Skeletal muscle satellite cell (primary cell): ENCODE results near the gene WDR7.

Source experiments
- H3K27me3 ChIP-seq: 2 replicates; pipeline ENCODE4 v1.7.0; 2013; ENCODE audit warnings: low read length; ENCODE audit not compliant: control insufficient read depth, insufficient read depth
- H3K36me3 ChIP-seq: 2 replicates; pipeline ENCODE4 v1.7.0; 2013; ENCODE audit warnings: mild to moderate bottlenecking, control low read depth, low read length; ENCODE audit not compliant: insufficient read depth
- H3K4me1 ChIP-seq: 2 replicates; pipeline ENCODE4 v1.7.0; 2013; ENCODE audit warnings: low read length; ENCODE audit not compliant: control insufficient read depth, insufficient read depth
- H3K4me2 ChIP-seq: 2 replicates; pipeline ENCODE4 v1.7.0; 2013; ENCODE audit warnings: mild to moderate bottlenecking, low read length
- H3K4me3 ChIP-seq: 2 replicates; pipeline ENCODE4 v1.7.0; 2013; ENCODE audit warnings: low read length
- H3K9ac ChIP-seq: 2 replicates; pipeline ENCODE4 v1.7.0; 2013; ENCODE audit warnings: mild to moderate bottlenecking, low read depth, low read length, moderate library complexity
- H3K9me3 ChIP-seq: replicated peaks from 2 replicates; pipeline ENCODE4 v1.7.0; 2013; ENCODE audit warnings: mild to moderate bottlenecking, control low read depth, low read length

The WDR7 gene

GRCh38 chr18:56897122-56897521, 246.0 kb downstream of the WDR7 start:
- H3K9ac ChIP-seq: no peak overlapping the region
- H3K9me3 ChIP-seq: no peaks in the 10 kb centered on the region
- no peak overlapping the region for H3K4me2 ChIP-seq
- H3K4me1 ChIP-seq: peaks cover 6% of the 10 kb centered on the region
- no peak overlapping the region for H3K4me3 ChIP-seq
- H3K36me3 ChIP-seq: no peaks in the 10 kb centered on the region
- no peaks in the 10 kb centered on the region for H3K27me3 ChIP-seq

DNA sequence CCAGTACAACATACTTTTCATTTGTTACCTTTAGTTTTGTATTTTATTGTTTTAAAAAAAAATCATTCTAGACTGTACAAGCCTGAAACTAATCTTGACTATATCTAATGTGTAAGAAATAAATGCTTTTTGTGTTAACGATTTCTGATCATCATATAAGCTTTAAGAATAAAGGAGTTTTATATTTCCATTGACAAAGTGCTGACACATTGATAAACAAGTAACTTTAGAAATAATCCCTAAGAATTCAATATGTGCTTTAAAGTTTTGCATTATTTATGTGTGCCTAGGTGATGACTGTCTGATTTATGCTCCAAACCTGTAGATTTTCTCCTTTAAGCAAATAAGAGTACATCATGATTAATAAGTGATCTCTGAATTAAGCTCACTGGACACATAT, 248.5 kb downstream of the WDR7 start:
- no peaks in the 10 kb centered on the region for H3K27me3 ChIP-seq

GRCh38 chr18:56900195-56901094, 249.3 kb downstream of the WDR7 start:
- Histone ChIP-seq H3K4me1 (no peaks in the 10 kb centered on the region), H3K9ac (no peak overlapping the region), H3K27me3 (no peaks in the 10 kb centered on the region), H3K36me3 (no peaks in the 10 kb centered on the region), H3K9me3 (no peaks in the 10 kb centered on the region), H3K4me2 (no peak overlapping the region), H3K4me3 (no peak overlapping the region)

More for the DNA sequence above, 248.5 kb downstream of the WDR7 start:
- Histone ChIP-seq H3K36me3 (no peaks in the 10 kb centered on the region), H3K9ac (no peak overlapping the region), H3K9me3 (no peaks in the 10 kb centered on the region), H3K4me2 (no peak overlapping the region), H3K4me3 (no peak overlapping the region), H3K4me1 (no peaks in the 10 kb centered on the region)

DNA sequence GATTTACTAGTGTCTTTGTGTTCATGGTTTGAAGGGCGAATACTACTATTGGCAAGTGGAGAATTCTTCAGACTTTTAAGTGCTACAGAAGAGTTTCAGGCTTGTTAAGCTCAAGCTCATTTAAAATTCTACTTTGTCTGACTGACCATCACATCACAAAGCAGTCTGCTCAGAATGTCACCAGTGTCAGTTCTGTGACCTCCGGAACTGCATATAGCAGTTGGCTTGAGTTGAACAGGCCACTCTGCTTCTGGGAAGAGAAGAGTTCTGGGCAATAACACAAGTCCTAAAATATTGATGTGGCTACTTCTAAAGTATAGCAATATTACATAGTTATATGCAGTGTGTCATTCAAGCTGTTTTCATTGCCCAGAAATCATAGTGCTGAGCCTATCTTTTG, 250.8 kb downstream of the WDR7 start:
- H3K27me3 ChIP-seq: no peaks in the 10 kb centered on the region
- H3K9ac ChIP-seq: no peak overlapping the region
- H3K4me1 ChIP-seq: no peaks in the 10 kb centered on the region
- no peak overlapping the region for H3K4me2 ChIP-seq
- H3K36me3 ChIP-seq: no peaks in the 10 kb centered on the region
- no peaks in the 10 kb centered on the region for H3K9me3 ChIP-seq
- no peak overlapping the region for H3K4me3 ChIP-seq

DNA sequence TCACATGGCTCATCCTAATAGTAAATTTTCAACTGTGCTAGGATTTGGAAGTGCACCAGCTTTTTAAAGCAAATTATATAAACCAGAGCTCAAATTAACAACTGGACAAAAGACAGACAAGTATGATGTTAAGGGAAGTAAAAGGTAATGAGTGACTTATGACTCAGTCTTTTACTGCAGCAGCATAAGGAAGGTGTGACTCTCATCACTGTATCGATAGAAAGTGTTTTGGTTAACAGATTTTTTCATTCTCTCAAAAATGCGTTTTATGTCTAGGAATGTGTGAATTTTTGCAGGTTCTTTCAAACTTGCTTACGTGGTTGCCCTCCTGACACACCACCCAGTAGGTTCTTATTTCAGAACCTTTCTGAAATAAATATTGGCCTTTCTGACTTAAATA, 251.5 kb downstream of the WDR7 start:
- Histone ChIP-seq H3K9ac (no peak overlapping the region), H3K4me1 (no peaks in the 10 kb centered on the region), H3K9me3 (no peaks in the 10 kb centered on the region), H3K4me2 (no peak overlapping the region), H3K27me3 (no peaks in the 10 kb centered on the region), H3K36me3 (no peaks in the 10 kb centered on the region), H3K4me3 (no peak overlapping the region)

DNA sequence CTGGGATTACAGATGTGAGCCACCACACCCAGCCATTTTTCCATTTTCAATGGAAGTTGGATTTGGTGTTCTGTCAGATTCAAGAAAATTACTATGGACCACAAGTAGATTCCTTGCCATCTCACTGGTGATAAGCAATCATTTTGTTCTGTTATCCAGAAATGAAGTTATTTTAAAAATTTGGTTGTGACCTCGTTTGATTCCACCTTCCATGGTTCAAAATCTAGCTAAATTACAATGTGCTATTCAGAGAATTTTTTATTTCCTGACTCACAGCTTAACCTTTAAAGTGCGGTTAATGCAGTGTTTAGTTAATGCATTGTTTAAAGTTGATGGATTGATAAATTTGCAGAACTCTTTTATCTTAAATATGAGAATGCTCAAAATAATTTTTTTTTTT, 252.5 kb downstream of the WDR7 start:
- Histone ChIP-seq H3K9me3 (no peaks in the 10 kb centered on the region), H3K4me2 (no peak overlapping the region), H3K9ac (no peak overlapping the region), H3K36me3 (no peaks in the 10 kb centered on the region), H3K27me3 (no peaks in the 10 kb centered on the region), H3K4me3 (no peak overlapping the region), H3K4me1 (no peaks in the 10 kb centered on the region)

DNA sequence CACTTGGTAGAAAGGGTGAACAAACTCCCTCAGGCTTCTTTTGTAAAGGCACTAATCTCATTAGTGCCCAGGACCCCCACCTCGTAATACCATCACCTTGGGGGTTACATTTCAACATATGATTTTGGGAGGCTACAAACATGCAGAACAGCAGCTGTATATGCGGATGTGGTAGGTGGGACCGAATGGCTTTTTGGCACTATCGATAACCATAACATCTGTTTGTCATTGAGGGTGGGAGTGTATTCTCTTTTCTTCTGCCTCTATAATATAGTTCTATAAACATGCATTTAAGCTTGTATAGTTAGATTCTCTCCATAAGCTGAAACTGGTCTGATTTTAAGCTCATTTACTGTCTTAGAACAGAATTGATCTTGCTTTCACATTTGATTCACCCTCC, 256.6 kb downstream of the WDR7 start:
- Histone ChIP-seq H3K9me3 (no peaks in the 10 kb centered on the region), H3K36me3 (no peaks in the 10 kb centered on the region), H3K9ac (no peak overlapping the region), H3K27me3 (no peaks in the 10 kb centered on the region), H3K4me2 (no peak overlapping the region), H3K4me3 (no peak overlapping the region), H3K4me1 (no peaks in the 10 kb centered on the region)

GRCh38 chr18:56910237-56910636, 259.1 kb downstream of the WDR7 start:
- no peaks in the 10 kb centered on the region for H3K9me3 ChIP-seq
- no peaks in the 10 kb centered on the region for H3K27me3 ChIP-seq
- no peaks in the 10 kb centered on the region for H3K4me1 ChIP-seq
- no peak overlapping the region for H3K9ac ChIP-seq
- H3K4me2 ChIP-seq: no peak overlapping the region
- no peak overlapping the region for H3K4me3 ChIP-seq
- no peaks in the 10 kb centered on the region for H3K36me3 ChIP-seq

DNA sequence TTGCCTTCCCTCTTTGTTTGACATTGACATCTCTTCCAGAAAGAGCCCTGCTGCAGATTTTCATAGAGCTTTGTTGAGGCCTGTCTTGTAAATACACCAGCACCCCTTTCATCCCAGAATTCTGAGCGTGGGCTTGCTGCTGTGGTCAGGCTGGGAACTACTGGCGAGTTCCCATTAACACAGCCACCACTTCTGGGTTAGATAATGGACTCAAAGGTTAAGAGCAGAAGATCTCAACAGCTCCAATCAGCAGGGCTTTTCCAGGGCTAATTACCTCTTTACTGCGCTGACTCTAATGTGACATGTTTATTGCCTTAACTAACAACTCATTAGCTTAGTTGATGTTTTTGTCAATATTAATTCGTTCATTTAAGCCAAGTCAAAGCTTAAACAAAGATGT, 259.8 kb downstream of the WDR7 start:
- H3K4me1 ChIP-seq: no peaks in the 10 kb centered on the region
- no peaks in the 10 kb centered on the region for H3K36me3 ChIP-seq
- H3K9me3 ChIP-seq: no peaks in the 10 kb centered on the region
- no peak overlapping the region for H3K4me3 ChIP-seq
- H3K9ac ChIP-seq: no peak overlapping the region
- H3K4me2 ChIP-seq: no peak overlapping the region
- no peaks in the 10 kb centered on the region for H3K27me3 ChIP-seq

DNA sequence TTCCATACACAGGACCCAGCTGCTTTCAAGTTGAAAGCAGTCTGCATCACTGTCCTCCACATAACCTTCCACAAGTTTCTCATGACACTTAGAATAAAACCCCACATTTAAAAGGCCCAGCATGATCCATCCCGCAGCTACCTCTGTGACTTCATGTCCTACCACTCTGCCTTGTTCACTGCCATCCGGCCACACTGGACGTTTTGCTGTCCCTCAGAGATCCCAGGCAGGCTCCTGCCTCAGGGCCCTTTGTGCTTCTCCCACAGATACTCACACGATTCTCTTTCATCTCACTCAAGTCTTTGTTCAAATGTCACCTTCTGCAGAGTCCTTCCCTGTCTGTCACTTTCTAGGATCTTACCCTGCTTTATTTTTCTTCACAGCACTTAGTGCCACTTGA, 262.8 kb downstream of the WDR7 start:
- Histone ChIP-seq H3K9ac (no peak overlapping the region), H3K4me1 (no peaks in the 10 kb centered on the region), H3K9me3 (no peaks in the 10 kb centered on the region), H3K4me2 (no peak overlapping the region), H3K36me3 (no peaks in the 10 kb centered on the region), H3K27me3 (no peaks in the 10 kb centered on the region), H3K4me3 (no peak overlapping the region)

GRCh38 chr18:56919190-56919589, 268.0 kb downstream of the WDR7 start:
- H3K9me3 ChIP-seq: no peaks in the 10 kb centered on the region
- H3K9ac ChIP-seq: no peak overlapping the region

DNA sequence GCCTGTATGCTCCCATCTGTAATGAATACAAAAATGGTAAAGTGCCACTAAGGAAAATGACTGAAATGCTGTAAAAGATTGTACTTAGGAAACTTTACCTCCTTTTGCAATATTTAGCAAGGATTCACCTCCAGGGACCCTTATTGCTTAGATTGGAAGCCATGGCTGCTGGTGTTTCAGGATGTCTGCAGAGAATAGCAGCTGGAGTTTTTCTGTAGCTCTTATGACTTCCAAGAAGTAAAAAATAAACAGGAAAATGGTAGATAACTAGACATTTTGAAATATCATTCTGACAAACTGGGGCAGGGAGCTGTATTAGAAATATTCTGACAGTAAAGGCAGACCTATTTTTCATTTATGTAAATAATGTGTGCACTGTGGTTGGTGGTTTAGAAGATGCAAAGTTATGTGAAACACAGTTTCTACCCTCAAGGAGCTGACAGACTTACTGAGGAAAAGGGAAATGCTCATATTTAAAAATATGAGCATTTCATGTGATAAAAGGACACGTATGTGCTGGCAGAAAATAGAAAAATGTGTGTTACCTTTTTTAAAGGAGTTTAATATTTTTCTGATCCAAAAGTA, 270.8 kb downstream of the WDR7 start:
- no peaks in the 10 kb centered on the region for H3K9me3 ChIP-seq
- H3K4me2 ChIP-seq: no peak overlapping the region
- no peak overlapping the region for H3K9ac ChIP-seq
- no peaks in the 10 kb centered on the region for H3K27me3 ChIP-seq
- no peaks in the 10 kb centered on the region for H3K4me1 ChIP-seq
- no peak overlapping the region for H3K4me3 ChIP-seq
- H3K36me3 ChIP-seq: no peaks in the 10 kb centered on the region

More at GRCh38 chr18:56919190-56919589, 268.0 kb downstream of the WDR7 start:
- H3K27me3 ChIP-seq: no peaks in the 10 kb centered on the region
- H3K4me3 ChIP-seq: no peak overlapping the region
- H3K36me3 ChIP-seq: no peaks in the 10 kb centered on the region
- H3K4me1 ChIP-seq: no peaks in the 10 kb centered on the region
- H3K4me2 ChIP-seq: no peak overlapping the region
